ENCODE data around the gene ITIH2. TPM values are rescaled to one million over a fixed set of nuclear protein-coding genes. Genes with fewer than 3 reads are reported as not detected.

The ITIH2 gene
- total RNA-seq, 1 donor from 2014 or later, result 4.6 TPM

GRCh38 chr10:7665767-7666166 lies 37.3 kb upstream of the ITIH2 start:
- peaks cover 10% of the 10 kb centered on the region for H3K4me1 Mint-ChIP-seq (ENCODE audit: low read depth)
- H3K27me3 Mint-ChIP-seq, result peaks cover 69% of the 10 kb centered on the region
- no peak overlapping the region for H3K27ac Mint-ChIP-seq
- TF ChIP-seq CTCF (IDR thresholded peaks at IDR 0.05; ENCODE audit: unreplicated experiment), result no peak
- no peaks in the 10 kb centered on the region for H3K9me3 Mint-ChIP-seq (ENCODE audit: low read depth)
- no peaks in the 10 kb centered on the region for H3K36me3 Mint-ChIP-seq (ENCODE audit: insufficient read depth)
- H3K4me3 Mint-ChIP-seq (ENCODE audit: low read depth), result peak overlapping the region; percentile 76
- DNase-seq (ENCODE audit: low spot score, unreplicated experiment), result no peak

- peaks cover 65% of the 10 kb centered on the region for H3K27me3 Mint-ChIP-seq
Observed at GRCh38 chr10:7666253-7667023, 36.7 kb upstream of the ITIH2 start, which contains the start of gene ITIH5. TSS of gene ITIH5 (minus strand) at chr10:7666966. CDS start at chr10:7666892, 74 bp downstream.

GRCh38 chr10:7667262-7668141 lies 35.6 kb upstream of the ITIH2 start:
- TF ChIP-seq CTCF (IDR thresholded peaks at IDR 0.05; ENCODE audit: unreplicated experiment), result no peak
- peaks cover 10% of the 10 kb centered on the region for H3K4me1 Mint-ChIP-seq (ENCODE audit: low read depth)
- H3K27ac Mint-ChIP-seq, result peak overlapping the region; percentile 29
- peak overlapping the region; percentile 80 for H3K4me3 Mint-ChIP-seq (ENCODE audit: low read depth)
- peaks cover 66% of the 10 kb centered on the region for H3K27me3 Mint-ChIP-seq
- DNase-seq (ENCODE audit: low spot score, unreplicated experiment), result peak; percentile 11
- H3K36me3 Mint-ChIP-seq (ENCODE audit: insufficient read depth), result no peaks in the 10 kb centered on the region
- H3K9me3 Mint-ChIP-seq (ENCODE audit: low read depth), result no peaks in the 10 kb centered on the region

More at GRCh38 chr10:7666253-7667023, 36.7 kb upstream of the ITIH2 start, which contains the start of gene ITIH5:
- DNase-seq (ENCODE audit: low spot score, unreplicated experiment), result peak; percentile 16
- Mint-ChIP-seq H3K36me3 (ENCODE audit: insufficient read depth) (no peaks in the 10 kb centered on the region), H3K27ac (peak within 1 kb of the TSS; percentile 29), H3K4me3 (ENCODE audit: low read depth) (peak within 1 kb of the TSS; percentile 80), H3K4me1 (ENCODE audit: low read depth) (peaks cover 10% of the 10 kb centered on the region), H3K9me3 (ENCODE audit: low read depth) (no peaks in the 10 kb centered on the region)
- TF ChIP-seq CTCF (IDR thresholded peaks at IDR 0.05; ENCODE audit: unreplicated experiment), result no peak

- Mint-ChIP-seq H3K4me1 (ENCODE audit: low read depth) (peaks cover 10% of the 10 kb centered on the region), H3K9me3 (ENCODE audit: low read depth) (peaks cover 6% of the 10 kb centered on the region), H3K27ac (no peak overlapping the region), H3K27me3 (peaks cover 70% of the 10 kb centered on the region), H3K36me3 (ENCODE audit: insufficient read depth) (no peaks in the 10 kb centered on the region), H3K4me3 (ENCODE audit: low read depth) (no peak overlapping the region)
- no peak for TF ChIP-seq CTCF (IDR thresholded peaks at IDR 0.05; ENCODE audit: unreplicated experiment)
- no peak for DNase-seq (ENCODE audit: low spot score, unreplicated experiment)
Observed at GRCh38 chr10:7670157-7670556, 33.0 kb upstream of the ITIH2 start.
